ENCODE measurements around the gene PTGDS.

The PTGDS gene

GRCh38 chr9:136949817-136950655 is 27.3 kb upstream of the PTGDS start:
- Mint-ChIP-seq H3K9me3 (no peaks in the 10 kb centered on the region), H3K27ac (peak overlapping the region; percentile 93), H3K36me3 (no peaks in the 10 kb centered on the region), H3K4me3 (peak overlapping the region; percentile 91 to 94), H3K27me3 (no peaks in the 10 kb centered on the region), H3K4me1 (peaks cover 6 to 19% of the 10 kb centered on the region in 2 donors)
- peak; percentile 95 to 96 for ATAC-seq (replicated peaks)
- peak; percentile 94 for DNase-seq

GRCh38 chr9:136950656-136951276 is 26.5 kb upstream of the PTGDS start:
- H3K27me3 Mint-ChIP-seq, result no peaks in the 10 kb centered on the region
- peak overlapping the region; percentile 93 for H3K27ac Mint-ChIP-seq
- H3K4me3 Mint-ChIP-seq, result peak overlapping the region; percentile 91 to 94
- no peaks in the 10 kb centered on the region for H3K36me3 Mint-ChIP-seq
- peaks cover 6 to 19% of the 10 kb centered on the region in 2 donors for H3K4me1 Mint-ChIP-seq
- H3K9me3 Mint-ChIP-seq, result no peaks in the 10 kb centered on the region
- no peak for ATAC-seq (replicated peaks)
- DNase-seq, result no peak

GRCh38 chr9:136951541-136952320 is 25.6 kb upstream of the PTGDS start, which contains the start of gene LCN12:
LCN12 (plus strand) TSS chr9:136952273; CDS start chr9:136952328, 55 bp downstream.
- ATAC-seq (replicated peaks), result no peak
- Mint-ChIP-seq H3K4me3 (no peak within 1 kb of the TSS), H3K27me3 (peaks cover 0 to 7% of the 10 kb centered on the region in 2 donors), H3K9me3 (peaks cover 4 to 5% of the 10 kb centered on the region in 2 donors), H3K27ac (no peak within 1 kb of the TSS), H3K4me1 (peaks cover 6 to 19% of the 10 kb centered on the region in 2 donors), H3K36me3 (peaks cover 0 to 4% of the 10 kb centered on the region in 2 donors)
- DNase-seq, result no peak

- Mint-ChIP-seq H3K9me3 (peaks cover 6% of the 10 kb centered on the region in 2 donors), H3K27me3 (peaks cover 0 to 9% of the 10 kb centered on the region in 2 donors), H3K27ac (no peak overlapping the region), H3K4me3 (no peak overlapping the region), H3K4me1 (peaks cover 4 to 13% of the 10 kb centered on the region in 2 donors), H3K36me3 (peaks cover 0 to 5% of the 10 kb centered on the region in 2 donors)
- ATAC-seq (replicated peaks) (no peak), DNase-seq (no peak)
Observed at GRCh38 chr9:136952321-136952850, 24.9 kb upstream of the PTGDS start.

GRCh38 chr9:136952876-136953770 is 24.2 kb upstream of the PTGDS start:
- Mint-ChIP-seq H3K4me1 (peaks cover 4 to 10% of the 10 kb centered on the region in 2 donors), H3K4me3 (no peak overlapping the region), H3K27me3 (peaks cover 0 to 9% of the 10 kb centered on the region in 2 donors), H3K9me3 (peaks cover 6% of the 10 kb centered on the region in 2 donors), H3K27ac (no peak overlapping the region), H3K36me3 (peaks cover 0 to 5% of the 10 kb centered on the region in 2 donors)
- ATAC-seq (replicated peaks) (no peak), DNase-seq (no peak)

GRCh38 chr9:136953771-136954269 is 23.5 kb upstream of the PTGDS start:
- DNase-seq (no peak), ATAC-seq (replicated peaks) (no peak)
- H3K4me3 Mint-ChIP-seq, result no peak overlapping the region
- H3K4me1 Mint-ChIP-seq, result peaks cover 4 to 10% of the 10 kb centered on the region in 2 donors
- peaks cover 6% of the 10 kb centered on the region in 2 donors for H3K9me3 Mint-ChIP-seq
- no peak overlapping the region for H3K27ac Mint-ChIP-seq
- H3K27me3 Mint-ChIP-seq, result peaks cover 3 to 11% of the 10 kb centered on the region in 2 donors
- peaks cover 2 to 5% of the 10 kb centered on the region in 2 donors for H3K36me3 Mint-ChIP-seq

- no peak overlapping the region for H3K4me3 Mint-ChIP-seq
- H3K27me3 Mint-ChIP-seq, result peaks cover 6 to 16% of the 10 kb centered on the region in 2 donors
- peaks cover 3 to 5% of the 10 kb centered on the region in 2 donors for H3K36me3 Mint-ChIP-seq
- no peak for ATAC-seq (replicated peaks)
- DNase-seq, result no peak
- H3K27ac Mint-ChIP-seq, result no peak overlapping the region
- peaks cover 4 to 10% of the 10 kb centered on the region in 2 donors for H3K4me1 Mint-ChIP-seq
- H3K9me3 Mint-ChIP-seq, result peaks cover 6% of the 10 kb centered on the region in 2 donors
Observed at GRCh38 chr9:136954270-136955083, 22.8 kb upstream of the PTGDS start.

- peaks cover 6% of the 10 kb centered on the region in 2 donors for H3K9me3 Mint-ChIP-seq
- H3K4me3 Mint-ChIP-seq, result no peak overlapping the region
- H3K36me3 Mint-ChIP-seq, result peaks cover 3 to 5% of the 10 kb centered on the region in 2 donors
- H3K27ac Mint-ChIP-seq, result no peak overlapping the region
- no peak for ATAC-seq (replicated peaks)
- H3K4me1 Mint-ChIP-seq, result peaks cover under 1 to 4% of the 10 kb centered on the region in 2 donors
- DNase-seq, result no peak
- peaks cover 6 to 16% of the 10 kb centered on the region in 2 donors for H3K27me3 Mint-ChIP-seq
Observed at GRCh38 chr9:136955202-136955942, 21.9 kb upstream of the PTGDS start.

GRCh38 chr9:136955943-136956335 is 21.4 kb upstream of the PTGDS start:
- Mint-ChIP-seq H3K4me1 (no peaks in the 10 kb centered on the region), H3K4me3 (no peak overlapping the region), H3K27me3 (peaks cover 6 to 16% of the 10 kb centered on the region in 2 donors), H3K36me3 (peaks cover 3 to 5% of the 10 kb centered on the region in 2 donors), H3K27ac (no peak overlapping the region), H3K9me3 (peaks cover 6% of the 10 kb centered on the region in 2 donors)
- no peak for DNase-seq
- ATAC-seq (replicated peaks), result no peak

- H3K27me3 Mint-ChIP-seq, result peaks cover 6 to 16% of the 10 kb centered on the region in 2 donors
- no peaks in the 10 kb centered on the region for H3K4me1 Mint-ChIP-seq
- DNase-seq (no peak), ATAC-seq (replicated peaks) (no peak)
- peaks cover 6% of the 10 kb centered on the region in 2 donors for H3K9me3 Mint-ChIP-seq
- H3K4me3 Mint-ChIP-seq, result no peak overlapping the region
- no peak overlapping the region for H3K27ac Mint-ChIP-seq
- H3K36me3 Mint-ChIP-seq, result peaks cover 3 to 5% of the 10 kb centered on the region in 2 donors
Observed at GRCh38 chr9:136956604-136957003, 20.7 kb upstream of the PTGDS start.

- no peak overlapping the region for H3K27ac Mint-ChIP-seq
- H3K4me3 Mint-ChIP-seq, result no peak overlapping the region
- peaks cover 6% of the 10 kb centered on the region in 2 donors for H3K9me3 Mint-ChIP-seq
Observed at GRCh38 chr9:136957461-136957860, 19.8 kb upstream of the PTGDS start.

GRCh38 chr9:136957901-136958300 is 19.4 kb upstream of the PTGDS start:
- no peak overlapping the region for H3K27ac Mint-ChIP-seq

More at GRCh38 chr9:136957461-136957860, 19.8 kb upstream of the PTGDS start:
- peaks cover 3 to 5% of the 10 kb centered on the region in 2 donors for H3K36me3 Mint-ChIP-seq
- DNase-seq, result no peak
- no peak for ATAC-seq (replicated peaks)
- H3K27me3 Mint-ChIP-seq, result peaks cover 6 to 16% of the 10 kb centered on the region in 2 donors
- H3K4me1 Mint-ChIP-seq, result no peaks in the 10 kb centered on the region

More at GRCh38 chr9:136957901-136958300, 19.4 kb upstream of the PTGDS start:
- H3K9me3 Mint-ChIP-seq, result peaks cover 6% of the 10 kb centered on the region in 2 donors
- H3K36me3 Mint-ChIP-seq, result peaks cover 3 to 5% of the 10 kb centered on the region in 2 donors
- no peak overlapping the region for H3K4me3 Mint-ChIP-seq
- no peak for DNase-seq
- H3K4me1 Mint-ChIP-seq, result no peaks in the 10 kb centered on the region
- no peak for ATAC-seq (replicated peaks)
- H3K27me3 Mint-ChIP-seq, result peaks cover 7 to 16% of the 10 kb centered on the region in 2 donors
